ENCODE results near the gene TCP1. TPM values are rescaled to one million over a fixed set of nuclear protein-coding genes. Genes with fewer than 3 reads are reported as not detected.
"Not testable (repeated sequence)": the region's sequence is repeated elsewhere in the genome, so short reads cannot be mapped to it uniquely, and the experiment has no call there.

Gene TCP1
- total RNA-seq, 1 experiment from 2014 or later = 340 TPM

DNA sequence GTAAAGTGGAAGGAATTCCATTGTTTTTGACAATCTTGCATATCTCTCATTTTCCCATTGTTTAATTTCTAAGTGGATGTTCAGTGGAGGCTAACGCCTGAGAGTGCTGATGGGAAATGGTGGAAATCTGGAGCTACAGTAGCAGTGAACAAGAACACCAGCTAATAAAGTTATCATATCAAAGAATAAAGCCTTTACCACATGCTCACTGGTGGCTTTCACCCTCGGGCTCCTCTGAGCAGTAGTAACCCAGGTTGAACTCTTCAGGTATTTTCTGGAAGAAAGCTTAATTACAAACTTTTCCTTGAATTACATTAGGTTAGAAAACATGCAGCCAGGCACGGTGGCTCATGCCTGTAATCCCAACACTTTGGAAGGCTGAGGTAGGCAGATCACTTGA lies 38.0 kb downstream of the TCP1 start:
- CTCF ChIA-PET = no interaction called here
- H3K9me3 ChIP-seq (ENCODE audit: control insufficient read depth, insufficient read depth, low read depth, low read length) = no peaks in the 10 kb centered on the region
- H3K36me3 ChIP-seq (ENCODE audit: control insufficient read depth, insufficient read depth, low read length) = peaks cover 64% of the 10 kb centered on the region

DNA sequence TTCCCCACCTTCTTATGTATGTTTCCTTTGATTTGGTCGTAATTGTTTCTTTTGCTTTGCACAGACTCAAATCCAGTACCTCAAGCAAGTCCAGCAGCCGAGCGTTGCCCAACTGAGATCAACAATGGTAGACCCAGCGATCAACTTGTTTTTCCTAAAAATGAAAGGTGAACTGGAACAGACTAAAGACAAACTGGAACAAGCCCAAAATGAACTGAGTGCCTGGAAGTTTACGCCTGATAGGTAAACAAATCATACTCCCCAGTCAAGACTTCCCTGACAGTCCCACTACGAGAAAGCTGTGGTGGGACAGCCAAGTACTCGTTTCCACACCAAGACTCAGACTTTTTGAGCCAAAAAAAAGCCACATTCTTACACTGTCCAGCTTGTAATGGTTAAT lies 41.3 kb downstream of the TCP1 start:
- DNase-seq (ENCODE audit: low read depth, low spot score); POLR2A ChIA-PET; CTCF ChIA-PET; BruUV-seq (replicated peaks); H3K4me1 ChIP-seq (ENCODE audit: control insufficient read depth, insufficient read depth, low read length); intact Hi-C loops (cut with micrococcal nuclease; ENCODE audit: unreplicated experiment); H3K27ac ChIP-seq (ENCODE audit: low read length); H3K27me3 ChIP-seq (ENCODE audit: control insufficient read depth, insufficient read depth, low read length); ATAC-seq; H3K9me3 ChIP-seq (ENCODE audit: control insufficient read depth, insufficient read depth, low read depth, low read length); H3K4me3 ChIP-seq (ENCODE audit: low read depth in 2 of 2, low read length in 2 of 2); in situ Hi-C loops (cut with HindIII; ENCODE audit: low pct_unique_long_range_greater_than_20kb, low sequenced_read_pairs): not testable (repeated sequence)
- peaks cover 71% of the 10 kb centered on the region for H3K36me3 ChIP-seq (ENCODE audit: control insufficient read depth, insufficient read depth, low read length)

More for the DNA sequence above, 38.0 kb downstream of the TCP1 start:
- no peak for ATAC-seq
- intact Hi-C loops (cut with micrococcal nuclease; ENCODE audit: unreplicated experiment) = no loop called here
- no peak for DNase-seq (ENCODE audit: low read depth, low spot score)
- Histone ChIP-seq H3K4me3 (ENCODE audit: low read depth in 2 of 2, low read length in 2 of 2) (no peak overlapping the region), H3K27me3 (ENCODE audit: control insufficient read depth, insufficient read depth, low read length) (no peaks in the 10 kb centered on the region), H3K4me1 (ENCODE audit: control insufficient read depth, insufficient read depth, low read length) (no peaks in the 10 kb centered on the region), H3K27ac (ENCODE audit: low read length) (no peak overlapping the region)
- TF ChIP-seq, protein P1, sequence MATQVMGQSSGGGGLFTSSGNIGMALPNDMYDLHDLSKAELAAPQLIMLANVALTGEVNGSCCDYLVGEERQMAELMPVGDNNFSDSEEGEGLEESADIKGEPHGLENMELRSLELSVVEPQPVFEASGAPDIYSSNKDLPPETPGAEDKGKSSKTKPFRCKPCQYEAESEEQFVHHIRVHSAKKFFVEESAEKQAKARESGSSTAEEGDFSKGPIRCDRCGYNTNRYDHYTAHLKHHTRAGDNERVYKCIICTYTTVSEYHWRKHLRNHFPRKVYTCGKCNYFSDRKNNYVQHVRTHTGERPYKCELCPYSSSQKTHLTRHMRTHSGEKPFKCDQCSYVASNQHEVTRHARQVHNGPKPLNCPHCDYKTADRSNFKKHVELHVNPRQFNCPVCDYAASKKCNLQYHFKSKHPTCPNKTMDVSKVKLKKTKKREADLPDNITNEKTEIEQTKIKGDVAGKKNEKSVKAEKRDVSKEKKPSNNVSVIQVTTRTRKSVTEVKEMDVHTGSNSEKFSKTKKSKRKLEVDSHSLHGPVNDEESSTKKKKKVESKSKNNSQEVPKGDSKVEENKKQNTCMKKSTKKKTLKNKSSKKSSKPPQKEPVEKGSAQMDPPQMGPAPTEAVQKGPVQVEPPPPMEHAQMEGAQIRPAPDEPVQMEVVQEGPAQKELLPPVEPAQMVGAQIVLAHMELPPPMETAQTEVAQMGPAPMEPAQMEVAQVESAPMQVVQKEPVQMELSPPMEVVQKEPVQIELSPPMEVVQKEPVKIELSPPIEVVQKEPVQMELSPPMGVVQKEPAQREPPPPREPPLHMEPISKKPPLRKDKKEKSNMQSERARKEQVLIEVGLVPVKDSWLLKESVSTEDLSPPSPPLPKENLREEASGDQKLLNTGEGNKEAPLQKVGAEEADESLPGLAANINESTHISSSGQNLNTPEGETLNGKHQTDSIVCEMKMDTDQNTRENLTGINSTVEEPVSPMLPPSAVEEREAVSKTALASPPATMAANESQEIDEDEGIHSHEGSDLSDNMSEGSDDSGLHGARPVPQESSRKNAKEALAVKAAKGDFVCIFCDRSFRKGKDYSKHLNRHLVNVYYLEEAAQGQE (IDR thresholded peaks at IDR 0.05; ENCODE audit: insufficient read depth in 1 of 2, low read depth in 2 of 2, low read length in 1 of 2) = no peak
- in situ Hi-C loops (cut with HindIII; ENCODE audit: low pct_unique_long_range_greater_than_20kb, low sequenced_read_pairs) = no loop called here
- BruUV-seq (replicated peaks) = no TSS peak
- POLR2A ChIA-PET = no interaction called here

DNA sequence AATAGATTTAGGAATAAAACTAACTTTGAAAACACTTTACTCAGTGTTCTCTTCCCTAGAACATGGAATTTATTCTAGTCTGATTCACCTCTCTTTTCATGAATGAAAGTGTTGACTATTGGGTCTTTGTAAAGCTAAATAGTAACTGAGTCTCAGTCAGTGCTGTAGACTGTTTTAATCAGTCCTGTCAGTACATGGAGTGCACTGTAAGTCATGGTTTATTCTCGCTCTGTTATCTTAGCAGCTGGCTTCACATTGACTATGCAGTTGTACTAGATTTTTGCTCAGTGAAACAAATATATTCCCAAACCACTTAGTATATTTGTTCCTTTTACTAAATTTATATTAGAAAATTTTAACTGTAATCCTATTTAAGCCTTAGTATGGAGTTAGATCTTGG lies 42.6 kb downstream of the TCP1 start:
- DNase-seq (ENCODE audit: low read depth, low spot score) = no peak
- ChIA-PET CTCF (no interaction called here), POLR2A (no interaction called here)
- in situ Hi-C loops (cut with HindIII; ENCODE audit: low pct_unique_long_range_greater_than_20kb, low sequenced_read_pairs) (no loop called here), intact Hi-C loops (cut with micrococcal nuclease; ENCODE audit: unreplicated experiment) (no loop called here)
- Histone ChIP-seq H3K27me3 (ENCODE audit: control insufficient read depth, insufficient read depth, low read length) (no peaks in the 10 kb centered on the region), H3K4me1 (ENCODE audit: control insufficient read depth, insufficient read depth, low read length) (no peaks in the 10 kb centered on the region), H3K4me3 (ENCODE audit: low read depth in 2 of 2, low read length in 2 of 2) (no peak overlapping the region), H3K27ac (ENCODE audit: low read length) (no peak overlapping the region), H3K36me3 (ENCODE audit: control insufficient read depth, insufficient read depth, low read length) (peaks cover 72% of the 10 kb centered on the region), H3K9me3 (ENCODE audit: control insufficient read depth, insufficient read depth, low read depth, low read length) (no peaks in the 10 kb centered on the region)
- TF ChIP-seq SIN3A (IDR thresholded peaks at IDR 0.05; ENCODE audit: borderline replicate concordance, insufficient read depth, low read depth, low read length) = no peak
- no peak for TF ChIP-seq TCF7L2 (IDR thresholded peaks at IDR 0.05; ENCODE audit: low read depth, low read length)
- no peak for TF ChIP-seq POLR2AphosphoS5 (IDR thresholded peaks at IDR 0.05; ENCODE audit: low read depth, low read length)
- TF ChIP-seq, protein P1 (IDR thresholded peaks at IDR 0.05; ENCODE audit: insufficient read depth in 1 of 2, low read depth in 2 of 2, low read length in 1 of 2) = no peak
- TF ChIP-seq, protein P2, sequence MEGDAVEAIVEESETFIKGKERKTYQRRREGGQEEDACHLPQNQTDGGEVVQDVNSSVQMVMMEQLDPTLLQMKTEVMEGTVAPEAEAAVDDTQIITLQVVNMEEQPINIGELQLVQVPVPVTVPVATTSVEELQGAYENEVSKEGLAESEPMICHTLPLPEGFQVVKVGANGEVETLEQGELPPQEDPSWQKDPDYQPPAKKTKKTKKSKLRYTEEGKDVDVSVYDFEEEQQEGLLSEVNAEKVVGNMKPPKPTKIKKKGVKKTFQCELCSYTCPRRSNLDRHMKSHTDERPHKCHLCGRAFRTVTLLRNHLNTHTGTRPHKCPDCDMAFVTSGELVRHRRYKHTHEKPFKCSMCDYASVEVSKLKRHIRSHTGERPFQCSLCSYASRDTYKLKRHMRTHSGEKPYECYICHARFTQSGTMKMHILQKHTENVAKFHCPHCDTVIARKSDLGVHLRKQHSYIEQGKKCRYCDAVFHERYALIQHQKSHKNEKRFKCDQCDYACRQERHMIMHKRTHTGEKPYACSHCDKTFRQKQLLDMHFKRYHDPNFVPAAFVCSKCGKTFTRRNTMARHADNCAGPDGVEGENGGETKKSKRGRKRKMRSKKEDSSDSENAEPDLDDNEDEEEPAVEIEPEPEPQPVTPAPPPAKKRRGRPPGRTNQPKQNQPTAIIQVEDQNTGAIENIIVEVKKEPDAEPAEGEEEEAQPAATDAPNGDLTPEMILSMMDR (IDR thresholded peaks at IDR 0.05) = no peak
- BruUV-seq (replicated peaks) = no TSS peak
- no peak for ATAC-seq
